HEK293 (cell line): Measurements from ENCODE around the gene CMTM2.

ENCODE experiments used
- CTCF ChIA-PET: fragments of 350-600 bp; formaldehyde crosslinking; extraction: SDS; loops from one replicate; lab custom pipeline; 2021; ENCODE audit warnings: antibody characterized with exemption; lab: Yijun Ruan, JAX
- POLR2A ChIA-PET: fragments of 300-600 bp; formaldehyde crosslinking; extraction: SDS; loops from one replicate; lab custom pipeline; 2020; ENCODE audit warnings: antibody characterized with exemption, inconsistent platforms; lab: Yijun Ruan, JAX
- H3K27ac ChIP-seq: fragments of 200-500 bp; sonication (Bioruptor generic); 2 replicates; pipeline ENCODE4 v1.5.1; 2014; ENCODE audit warnings: low read depth, low read length, control low read depth, inconsistent platforms; ENCODE audit errors: extremely low read depth
- H3K36me3 ChIP-seq, 2 experiments: fragments of 200-500 bp in 1 of 2; sonication (Bioruptor generic) in 1 of 2; 1 replicate in 1 of 2; 2 replicates in 1 of 2; pipeline ENCODE4 v1.5.1; 2014 to 2017; ENCODE audit warnings: inconsistent platforms in 2 of 2, low read length in 2 of 2; ENCODE audit not compliant: control insufficient read depth in 2 of 2, insufficient read depth in 1 of 2
- H3K4me1 ChIP-seq: fragments of 200-500 bp; sonication (Bioruptor generic); 2 replicates; pipeline ENCODE4 v1.5.1; 2014; ENCODE audit warnings: mild to moderate bottlenecking, low read length, inconsistent platforms; ENCODE audit not compliant: control insufficient read depth, insufficient read depth
- H3K4me3 ChIP-seq: 2 replicates; pipeline ENCODE4 v1.5.1; 2011; ENCODE audit warnings: low read depth, mild to moderate bottlenecking, control low read depth, low read length, moderate library complexity
- H3K9me3 ChIP-seq: fragments of 200-500 bp; sonication (Bioruptor generic); 2 replicates; pipeline ENCODE4 v1.5.1; 2014; ENCODE audit warnings: low read depth, low read length, inconsistent platforms; ENCODE audit not compliant: control insufficient read depth, insufficient read depth
- IKZF3 ChIP-seq: fragments of 450-650 bp; IDR thresholded peaks from 2 replicates; pipeline ENCODE4 v1.5.0; 2018; ENCODE audit warnings: missing biosample characterization, mild to moderate bottlenecking, missing genetic modification characterization, moderate library complexity
- INSM2 ChIP-seq: fragments of 450-650 bp; formaldehyde crosslinking; IDR thresholded peaks from 2 replicates; pipeline ENCODE4 v1.5.1; 2016; ENCODE audit warnings: missing biosample characterization, missing genetic modification characterization
- KLF16 ChIP-seq: fragments of 450-650 bp; formaldehyde crosslinking; IDR thresholded peaks from 2 replicates; pipeline ENCODE4 v1.5.1; 2017; ENCODE audit warnings: missing biosample characterization, missing genetic modification characterization
- PRDM10 ChIP-seq: fragments of 450-650 bp; formaldehyde crosslinking; IDR thresholded peaks from 2 replicates; pipeline ENCODE4 v1.5.1; 2016; ENCODE audit warnings: missing biosample characterization, missing genetic modification characterization
- PRDM4 ChIP-seq: fragments of 450-650 bp; formaldehyde crosslinking; IDR thresholded peaks from 2 replicates; pipeline ENCODE4 v1.5.1; 2017; ENCODE audit warnings: missing biosample characterization, missing genetic modification characterization
- PRDM6 ChIP-seq: fragments of 450-650 bp; formaldehyde crosslinking; IDR thresholded peaks from 2 replicates; pipeline ENCODE4 v1.5.1; 2017; ENCODE audit warnings: missing biosample characterization, missing genetic modification characterization
- SP2 ChIP-seq: fragments of 450-650 bp; formaldehyde crosslinking; IDR thresholded peaks from 2 replicates; pipeline ENCODE4 v1.5.1; 2016; ENCODE audit warnings: missing biosample characterization, missing genetic modification characterization
- ZNF133 ChIP-seq: fragments of 450-650 bp; formaldehyde crosslinking; IDR thresholded peaks from 2 replicates; pipeline ENCODE4 v1.5.1; 2016; ENCODE audit warnings: missing biosample characterization, missing genetic modification characterization
- ZNF16 ChIP-seq: fragments of 450-650 bp; formaldehyde crosslinking; IDR thresholded peaks from 2 replicates; pipeline ENCODE4 v1.5.1; 2016; ENCODE audit warnings: low read depth, missing biosample characterization, missing genetic modification characterization
- ZNF169 ChIP-seq: fragments of 450-650 bp; formaldehyde crosslinking; IDR thresholded peaks from 2 replicates; pipeline ENCODE4 v1.5.1; 2016; ENCODE audit warnings: missing biosample characterization, missing genetic modification characterization
- ZNF214 ChIP-seq: fragments of 450-650 bp; formaldehyde crosslinking; IDR thresholded peaks from 2 replicates; pipeline ENCODE4 v1.5.1; 2017; ENCODE audit warnings: missing biosample characterization, mild to moderate bottlenecking, missing genetic modification characterization, borderline replicate concordance
- ZNF473 ChIP-seq: fragments of 450-650 bp; formaldehyde crosslinking; IDR thresholded peaks from 2 replicates; pipeline ENCODE4 v1.5.1; 2017; ENCODE audit warnings: missing biosample characterization, missing genetic modification characterization
- ZNF561 ChIP-seq: fragments of 450-650 bp; IDR thresholded peaks from 2 replicates; pipeline ENCODE4 v1.5.1; 2018; ENCODE audit warnings: missing biosample characterization, missing genetic modification characterization, borderline replicate concordance

CMTM2 gene

GRCh38 chr16:66580605-66581209 lies 1.4 kb downstream of the CMTM2 start (continued):
- peak; percentile 54 for TF ChIP-seq PRDM10 (tag by site-specific recombination)

GRCh38 chr16:66581246-66581952 lies 2.1 kb downstream of the CMTM2 start:
- ChIA-PET POLR2A (no interaction called here), CTCF (interaction anchor here (1.3 to 1.6 kb wide), 2 partner anchors 9 to 249 kb away, joined by 3 read pairs; partner anchors contain the start of gene NAE1)
- H3K27ac ChIP-seq = no peak overlapping the region
- no peak for TF ChIP-seq ZNF133 (tag by site-specific recombination)
- 0 out of 2 replicates have a peak, but pooled peaks have one; percentile 35 for TF ChIP-seq PRDM4 (tag by site-specific recombination)
- H3K4me1 ChIP-seq = peaks cover 12% of the 10 kb centered on the region
- H3K36me3 ChIP-seq = no peaks in the 10 kb centered on the region
- H3K4me3 ChIP-seq = no peak overlapping the region
- H3K9me3 ChIP-seq = no peaks in the 10 kb centered on the region

GRCh38 chr16:66585481-66586239 lies 6.4 kb downstream of the CMTM2 start:
- Histone ChIP-seq H3K36me3 (no peaks in the 10 kb centered on the region), H3K4me1 (peaks cover 6% of the 10 kb centered on the region), H3K9me3 (no peaks in the 10 kb centered on the region), H3K4me3 (no peak overlapping the region), H3K27ac (no peak overlapping the region)
- CTCF ChIA-PET = interaction anchor here (0.7 to 1.0 kb wide), 2 partner anchors 179 to 245 kb away, joined by 3 read pairs; partner anchors contain the start of gene NAE1
- no peak for TF ChIP-seq SP2 (tag by site-specific recombination)
- TF ChIP-seq ZNF16 (tag by site-specific recombination) = no peak
- no peak for TF ChIP-seq ZNF214 (tag by site-specific recombination)
- TF ChIP-seq ZNF561 = no peak
- no peak for TF ChIP-seq ZNF473 (tag by site-specific recombination)
- no peak for TF ChIP-seq INSM2 (tag by site-specific recombination)
- TF ChIP-seq IKZF3 (tag by site-specific recombination) = no peak
- no peak for TF ChIP-seq KLF16 (tag by site-specific recombination)
- TF ChIP-seq ZNF169 = no peak
- no peak for TF ChIP-seq PRDM6 (tag by site-specific recombination)
- POLR2A ChIA-PET = no interaction called here
